H1 (cell line): ENCODE data around the gene SRF.

Source experiments
- CBX8 ChIP-seq: fragments of 300-800, 300-1000 bp; sonication (generic); IDR thresholded peaks from 2 replicates; pipeline ENCODE4 v1.7.1; 2016; ENCODE audit warnings: low read depth, low read length, borderline replicate concordance
- CTCF ChIP-seq, 3 experiments: IDR thresholded peaks; 1 replicate in 2 of 3; 2 replicates in 1 of 3; pipeline versions ENCODE4 v1.5.1 to v1.6.1; 2011; ENCODE audit warnings: low read length in 3 of 3, mild to moderate bottlenecking in 3 of 3, inconsistent platforms in 2 of 3, low read depth in 1 of 3, moderate library complexity in 1 of 3; ENCODE audit not compliant: insufficient read depth in 1 of 3; ENCODE audit errors: control extremely low read depth in 1 of 3
- EZH2 ChIP-seq: fragments of 200-600 bp; sonication (generic); IDR thresholded peaks from 2 replicates; pipeline ENCODE4 v1.7.1; 2012; ENCODE audit warnings: low read depth, mild to moderate bottlenecking, moderate library complexity, low read length, inconsistent platforms; ENCODE audit not compliant: severe bottlenecking
- MAX ChIP-seq: IDR thresholded peaks from 2 replicates; pipeline ENCODE4 v1.6.1; 2012; ENCODE audit warnings: inconsistent platforms
- TCF12 ChIP-seq: IDR thresholded peaks from 2 replicates; pipeline ENCODE4 v1.6.1; 2011; ENCODE audit warnings: low read depth, mild to moderate bottlenecking, low read length
- USF2 ChIP-seq: IDR thresholded peaks from 2 replicates; pipeline ENCODE4 v1.6.1; 2011; ENCODE audit warnings: low read length, improper control_type of control experiment
- YY1 ChIP-seq: IDR thresholded peaks from 2 replicates; pipeline ENCODE4 v1.6.1; 2011; ENCODE audit warnings: low read depth, mild to moderate bottlenecking, low read length

GRCh38 chr6:43220439-43220951 lies 49.4 kb downstream of the SRF start:
- TF ChIP-seq CBX8, result no peak
- no peak for TF ChIP-seq YY1
- no peak for TF ChIP-seq CTCF (IDR thresholded peaks at IDR 0.05; ENCODE audit: control extremely low read depth in 1 of 3, insufficient read depth in 1 of 3, low read depth in 1 of 3, low read length in 3 of 3)
- TF ChIP-seq EZH2, result no peak
- TF ChIP-seq USF2, result no peak
- no peak for TF ChIP-seq TCF12
- no peak for TF ChIP-seq MAX
